HCT116 (cell line): Measurements from ENCODE around the gene RABL6.

Source experiments
- CEBPB ChIP-seq: IDR thresholded peaks from 2 replicates; pipeline ENCODE4 v1.6.1; 2012; ENCODE audit warnings: low read depth
- CTCF ChIP-seq, 3 experiments: fragments of 200-600 bp in 1 of 3; sonication (generic) in 1 of 3; IDR thresholded peaks in 2 of 3; conservative IDR thresholded peaks in 1 of 3; 2 replicates each; pipeline ENCODE4 v1.5.1; 2012 to 2017; ENCODE audit warnings: low read depth in 2 of 3, low read length in 2 of 3, antibody characterized with exemption in 1 of 3, borderline replicate concordance in 1 of 3, control low read depth in 1 of 3, mild to moderate bottlenecking in 1 of 3, mixed read lengths in 1 of 3, mixed run types in 1 of 3, moderate library complexity in 1 of 3; ENCODE audit not compliant: insufficient read depth in 1 of 3
- EZH2 ChIP-seq: fragments of 200-600 bp; sonication (generic); IDR thresholded peaks from 2 replicates; pipeline ENCODE4 v1.6.1; 2017; ENCODE audit warnings: antibody characterized with exemption, mixed run types
- FOSL1 ChIP-seq: IDR thresholded peaks from 2 replicates; pipeline ENCODE4 v1.6.1; 2012; ENCODE audit warnings: low read depth
- JUND ChIP-seq: IDR thresholded peaks from 2 replicates; pipeline ENCODE4 v1.6.1; 2012
- POLR2A ChIP-seq: IDR thresholded peaks from 2 replicates; pipeline ENCODE4 v1.7.0; 2011; ENCODE audit warnings: borderline replicate concordance; ENCODE audit not compliant: insufficient read depth, insufficient read length; ENCODE audit errors: extremely low read depth
- SIN3A ChIP-seq: IDR thresholded peaks from 2 replicates; pipeline ENCODE4 v1.6.1; 2012; ENCODE audit warnings: low read depth

GRCh38 chr9:136762915-136763648, 44.7 kb upstream of the RABL6 start:
- TF ChIP-seq CEBPB (no peak), SIN3A (no peak), CTCF (IDR thresholded peaks at IDR 0.05 in 2 of 3, conservative IDR thresholded peaks at IDR 0.05 in 1 of 3; ENCODE audit: borderline replicate concordance in 1 of 3, insufficient read depth in 1 of 3, low read depth in 2 of 3, low read length in 2 of 3) (no peak), JUND (no peak), FOSL1 (no peak), EZH2 (no peak), POLR2A (no peak)
